Liver (tissue), 9 donors: ENCODE measurements around the gene NIPAL1. TPM values are rescaled to one million over a fixed set of nuclear protein-coding genes. Genes with fewer than 3 reads are reported as not detected.

ENCODE experiments used
- DNase-seq: peaks from one replicate; pipeline ENCODE4 v3.0.0-alpha.2; 2017; ENCODE audit warnings: low spot score
- H3K27ac ChIP-seq, 2 donors: one replicate each; pipeline ENCODE4 v1.7.0; 2013; ENCODE audit warnings: inconsistent platforms in 2 of 2, low read length in 2 of 2, control low read depth in 1 of 2, low read depth in 1 of 2, mild to moderate bottlenecking in 1 of 2
- H3K27me3 ChIP-seq, 4 donors: one replicate each; pipeline versions ENCODE4 v1.6.1 to v1.7.0; 2013; ENCODE audit warnings: low read length in 3 of 4, inconsistent platforms in 1 of 4, mild to moderate bottlenecking in 1 of 4, moderate library complexity in 1 of 4; ENCODE audit not compliant: control insufficient read depth in 4 of 4, insufficient read depth in 4 of 4
- H3K36me3 ChIP-seq, 4 donors: one replicate each; pipeline versions ENCODE4 v1.6.1 to v1.7.0; 2013; ENCODE audit warnings: low read length in 3 of 4, mild to moderate bottlenecking in 3 of 4, low read depth in 1 of 4, moderate library complexity in 1 of 4; ENCODE audit not compliant: control insufficient read depth in 4 of 4, insufficient read depth in 3 of 4
- H3K4me1 ChIP-seq, 4 donors: one replicate each; pipeline versions ENCODE4 v1.6.1 to v1.7.0; 2013; ENCODE audit warnings: low read length in 3 of 4, mild to moderate bottlenecking in 3 of 4, moderate library complexity in 1 of 4; ENCODE audit not compliant: control insufficient read depth in 4 of 4, insufficient read depth in 4 of 4
- H3K4me3 ChIP-seq, 3 donors: one replicate each; pipeline versions ENCODE4 v1.6.1 to v1.7.0; 2013; ENCODE audit warnings: low read length in 3 of 3, control low read depth in 1 of 3, low read depth in 1 of 3, mild to moderate bottlenecking in 1 of 3
- H3K9ac ChIP-seq, 2 donors: one replicate each; pipeline ENCODE4 v1.7.0; 2013; ENCODE audit warnings: low read length in 2 of 2, mild to moderate bottlenecking in 2 of 2, moderate library complexity in 2 of 2, control low read depth in 1 of 2, low read depth in 1 of 2
- H3K9me3 ChIP-seq, 4 donors: one replicate each; pipeline versions ENCODE4 v1.6.1 to v1.7.0; 2013; ENCODE audit warnings: low read length in 3 of 4; ENCODE audit not compliant: control insufficient read depth in 4 of 4
- ATF3 ChIP-seq: IDR thresholded peaks from 2 replicates; pipeline ENCODE4 v1.6.1; 2016; ENCODE audit warnings: antibody characterized with exemption
- EGR1 ChIP-seq, 2 donors: IDR thresholded peaks; 2 replicates each; pipeline ENCODE4 v1.6.1; 2016 to 2018; ENCODE audit warnings: antibody characterized with exemption in 2 of 2, low read depth in 2 of 2
- FOXA1 ChIP-seq: IDR thresholded peaks from 2 replicates; pipeline ENCODE4 v1.6.1; 2016; ENCODE audit warnings: antibody characterized with exemption
- FOXA2 ChIP-seq: IDR thresholded peaks from 2 replicates; pipeline ENCODE4 v1.6.1; 2016; ENCODE audit warnings: antibody characterized with exemption
- HNF4A ChIP-seq, 2 donors: conservative IDR thresholded peaks; 2 replicates each; pipeline ENCODE4 v1.6.1; 2016; ENCODE audit warnings: antibody characterized with exemption in 2 of 2, mild to moderate bottlenecking in 2 of 2
- JUND ChIP-seq, 2 donors: IDR thresholded peaks; 2 replicates each; pipeline ENCODE4 v1.6.1; 2016; ENCODE audit warnings: antibody characterized with exemption in 2 of 2
- RXRA ChIP-seq, 2 donors: IDR thresholded peaks; 2 replicates each; pipeline ENCODE4 v1.6.1; 2017 to 2018; ENCODE audit warnings: antibody characterized with exemption in 2 of 2, mild to moderate bottlenecking in 1 of 2
- TAF1 ChIP-seq: conservative IDR thresholded peaks from 2 replicates; pipeline ENCODE4 v1.6.1; 2016; ENCODE audit warnings: antibody characterized with exemption, mild to moderate bottlenecking
- YY1 ChIP-seq: IDR thresholded peaks from 2 replicates; pipeline ENCODE4 v1.6.1; 2016; ENCODE audit warnings: antibody characterized with exemption, mild to moderate bottlenecking
- WGBS: extraction: QIAGEN DNeasy Blood & Tissue Kit; methylation state at CpG from one replicate; pipeline ENCODE4 v1.1.7; 2013; 5-methylcytosine and 5-hydroxymethylcytosine counted together
- polyA plus RNA-seq, 2 donors: library from polyadenylated mRNA; stranded (reverse) in 1 of 2; unstranded in 1 of 2; fragments of 200-250 nt in 1 of 2; fragments of >200 nt in 1 of 2; fragmentation: Nextera tagmentation in 1 of 2; extraction: Ambion mirVana in 1 of 2; gene quantifications; one replicate each; pipeline versions ENCODE4 v1.2.1 to v1.2.3, GENCODE V29; 2013 to 2015
- total RNA-seq, 2 donors: library from RNA; depleted of rRNA; stranded (reverse); fragments of >200 nt; gene quantifications; one replicate each; pipeline ENCODE4 v1.2.3, GENCODE V29; 2014
- TF ChIP-seq, protein P1 (sequence below): IDR thresholded peaks from 2 replicates; pipeline ENCODE4 v1.6.1; 2016; ENCODE audit warnings: antibody characterized with exemption
- TF ChIP-seq, protein P2 (sequence below): IDR thresholded peaks from 2 replicates; pipeline ENCODE4 v1.6.1; 2016; ENCODE audit warnings: antibody characterized with exemption, mild to moderate bottlenecking
- donor health status: healthy.
- donor health status: healthy.
- donor health status: healthy.
- donor health status: healthy.
- donor health status: healthy.

The NIPAL1 gene
- total and polyA plus RNA-seq, 4 donors: 2.5 to 10.7 (median 6.1) TPM

DNA sequence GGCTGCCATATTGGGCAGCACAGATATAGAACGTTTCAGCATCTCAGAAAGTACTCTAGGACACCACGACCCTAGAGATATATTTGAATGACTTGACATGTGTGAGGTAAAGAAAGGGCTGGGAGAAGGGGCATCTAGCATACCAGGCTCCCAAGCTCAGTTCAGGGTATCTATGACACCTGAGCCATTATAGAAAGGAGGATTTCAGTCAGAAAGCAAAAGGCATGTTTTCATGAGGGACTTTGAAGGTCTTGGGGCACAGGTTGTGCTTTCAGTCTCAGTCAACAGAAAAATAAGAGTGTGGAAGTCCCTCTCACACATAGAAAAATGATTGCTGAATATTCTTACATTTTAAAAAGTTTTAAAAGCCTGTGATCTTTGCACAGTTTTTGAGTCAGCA is 51.6 kb downstream of the NIPAL1 start:
- no peak overlapping the region for H3K4me3 ChIP-seq
- WGBS: 83% methylated on average over 2 of the region's 2 CpGs
- H3K4me1 ChIP-seq: no peaks in the 10 kb centered on the region
- no peaks in the 10 kb centered on the region for H3K27me3 ChIP-seq
- no peaks in the 10 kb centered on the region for H3K36me3 ChIP-seq
- no peak for DNase-seq
- H3K9ac ChIP-seq: no peak overlapping the region
- H3K27ac ChIP-seq: no peak overlapping the region
- H3K9me3 ChIP-seq: no peaks in the 10 kb centered on the region
- TF ChIP-seq EGR1 (IDR thresholded peaks at IDR 0.05; ENCODE audit: low read depth in 2 of 2) (no peak), FOXA1 (no peak), FOXA2 (no peak), HNF4A (conservative IDR thresholded peaks at IDR 0.05) (no peak), JUND (IDR thresholded peaks at IDR 0.05) (no peak)

GRCh38 chr4:48069026-48069425 is 52.5 kb downstream of the NIPAL1 start:
- Histone ChIP-seq H3K4me1 (no peaks in the 10 kb centered on the region), H3K4me3 (no peak overlapping the region), H3K36me3 (no peaks in the 10 kb centered on the region), H3K9ac (no peak overlapping the region), H3K27me3 (no peaks in the 10 kb centered on the region), H3K27ac (no peak overlapping the region), H3K9me3 (no peaks in the 10 kb centered on the region)
- 35% methylated on average over 2 of the region's 2 CpGs for WGBS
- no peak for DNase-seq
- TF ChIP-seq RXRA (IDR thresholded peaks at IDR 0.05): no peak
- no peak for TF ChIP-seq ATF3
- peak in 1 of 2 donors; percentile 8 for TF ChIP-seq HNF4A (conservative IDR thresholded peaks at IDR 0.05)

GRCh38 chr4:48071191-48071590 is 54.6 kb downstream of the NIPAL1 start:
- DNase-seq: no peak

More at GRCh38 chr4:48071191-48071590, 54.6 kb downstream of the NIPAL1 start:
- TF ChIP-seq YY1 (no peak), HNF4A (conservative IDR thresholded peaks at IDR 0.05) (no peak), TAF1 (no peak), JUND (IDR thresholded peaks at IDR 0.05) (no peak), ATF3 (no peak)
- TF ChIP-seq, protein P1, sequence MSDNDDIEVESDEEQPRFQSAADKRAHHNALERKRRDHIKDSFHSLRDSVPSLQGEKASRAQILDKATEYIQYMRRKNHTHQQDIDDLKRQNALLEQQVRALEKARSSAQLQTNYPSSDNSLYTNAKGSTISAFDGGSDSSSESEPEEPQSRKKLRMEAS: no peak
- TF ChIP-seq, protein P2, sequence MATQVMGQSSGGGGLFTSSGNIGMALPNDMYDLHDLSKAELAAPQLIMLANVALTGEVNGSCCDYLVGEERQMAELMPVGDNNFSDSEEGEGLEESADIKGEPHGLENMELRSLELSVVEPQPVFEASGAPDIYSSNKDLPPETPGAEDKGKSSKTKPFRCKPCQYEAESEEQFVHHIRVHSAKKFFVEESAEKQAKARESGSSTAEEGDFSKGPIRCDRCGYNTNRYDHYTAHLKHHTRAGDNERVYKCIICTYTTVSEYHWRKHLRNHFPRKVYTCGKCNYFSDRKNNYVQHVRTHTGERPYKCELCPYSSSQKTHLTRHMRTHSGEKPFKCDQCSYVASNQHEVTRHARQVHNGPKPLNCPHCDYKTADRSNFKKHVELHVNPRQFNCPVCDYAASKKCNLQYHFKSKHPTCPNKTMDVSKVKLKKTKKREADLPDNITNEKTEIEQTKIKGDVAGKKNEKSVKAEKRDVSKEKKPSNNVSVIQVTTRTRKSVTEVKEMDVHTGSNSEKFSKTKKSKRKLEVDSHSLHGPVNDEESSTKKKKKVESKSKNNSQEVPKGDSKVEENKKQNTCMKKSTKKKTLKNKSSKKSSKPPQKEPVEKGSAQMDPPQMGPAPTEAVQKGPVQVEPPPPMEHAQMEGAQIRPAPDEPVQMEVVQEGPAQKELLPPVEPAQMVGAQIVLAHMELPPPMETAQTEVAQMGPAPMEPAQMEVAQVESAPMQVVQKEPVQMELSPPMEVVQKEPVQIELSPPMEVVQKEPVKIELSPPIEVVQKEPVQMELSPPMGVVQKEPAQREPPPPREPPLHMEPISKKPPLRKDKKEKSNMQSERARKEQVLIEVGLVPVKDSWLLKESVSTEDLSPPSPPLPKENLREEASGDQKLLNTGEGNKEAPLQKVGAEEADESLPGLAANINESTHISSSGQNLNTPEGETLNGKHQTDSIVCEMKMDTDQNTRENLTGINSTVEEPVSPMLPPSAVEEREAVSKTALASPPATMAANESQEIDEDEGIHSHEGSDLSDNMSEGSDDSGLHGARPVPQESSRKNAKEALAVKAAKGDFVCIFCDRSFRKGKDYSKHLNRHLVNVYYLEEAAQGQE: no peak
- Histone ChIP-seq H3K36me3 (no peaks in the 10 kb centered on the region), H3K27me3 (no peaks in the 10 kb centered on the region), H3K4me1 (no peaks in the 10 kb centered on the region), H3K4me3 (no peak overlapping the region), H3K9me3 (no peaks in the 10 kb centered on the region), H3K27ac (no peak overlapping the region), H3K9ac (no peak overlapping the region)
- WGBS: 93% methylated on average over 3 of the region's 3 CpGs
